Neuron (in vitro differentiated cells): ENCODE data around the gene CMTM6.
"Not testable (repeated sequence)": the region's sequence is repeated elsewhere in the genome, so short reads cannot be mapped to it uniquely, and the experiment has no call there.

Experiments used
- H2AFZ ChIP-seq: one replicate; pipeline ENCODE4 v1.6.1; 2013; ENCODE audit warnings: low read depth, mild to moderate bottlenecking, inconsistent platforms, low read length, moderate library complexity
- H3K27me3 ChIP-seq: one replicate; pipeline ENCODE4 v1.6.1; 2013; ENCODE audit warnings: low read length; ENCODE audit not compliant: insufficient read depth
- H3K36me3 ChIP-seq: one replicate; pipeline ENCODE4 v1.6.1; 2013; ENCODE audit warnings: low read length; ENCODE audit not compliant: insufficient read depth
- H3K4me1 ChIP-seq: one replicate; pipeline ENCODE4 v1.6.1; 2013; ENCODE audit warnings: low read length; ENCODE audit not compliant: insufficient read depth
- H3K4me3 ChIP-seq: 2 replicates; pipeline ENCODE4 v1.5.1; 2013; ENCODE audit warnings: mild to moderate bottlenecking, low read length, moderate library complexity
- H3K9me3 ChIP-seq: one replicate; pipeline ENCODE4 v1.6.1; 2013; ENCODE audit warnings: low read length

CMTM6 gene, protein sequence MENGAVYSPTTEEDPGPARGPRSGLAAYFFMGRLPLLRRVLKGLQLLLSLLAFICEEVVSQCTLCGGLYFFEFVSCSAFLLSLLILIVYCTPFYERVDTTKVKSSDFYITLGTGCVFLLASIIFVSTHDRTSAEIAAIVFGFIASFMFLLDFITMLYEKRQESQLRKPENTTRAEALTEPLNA

DNA sequence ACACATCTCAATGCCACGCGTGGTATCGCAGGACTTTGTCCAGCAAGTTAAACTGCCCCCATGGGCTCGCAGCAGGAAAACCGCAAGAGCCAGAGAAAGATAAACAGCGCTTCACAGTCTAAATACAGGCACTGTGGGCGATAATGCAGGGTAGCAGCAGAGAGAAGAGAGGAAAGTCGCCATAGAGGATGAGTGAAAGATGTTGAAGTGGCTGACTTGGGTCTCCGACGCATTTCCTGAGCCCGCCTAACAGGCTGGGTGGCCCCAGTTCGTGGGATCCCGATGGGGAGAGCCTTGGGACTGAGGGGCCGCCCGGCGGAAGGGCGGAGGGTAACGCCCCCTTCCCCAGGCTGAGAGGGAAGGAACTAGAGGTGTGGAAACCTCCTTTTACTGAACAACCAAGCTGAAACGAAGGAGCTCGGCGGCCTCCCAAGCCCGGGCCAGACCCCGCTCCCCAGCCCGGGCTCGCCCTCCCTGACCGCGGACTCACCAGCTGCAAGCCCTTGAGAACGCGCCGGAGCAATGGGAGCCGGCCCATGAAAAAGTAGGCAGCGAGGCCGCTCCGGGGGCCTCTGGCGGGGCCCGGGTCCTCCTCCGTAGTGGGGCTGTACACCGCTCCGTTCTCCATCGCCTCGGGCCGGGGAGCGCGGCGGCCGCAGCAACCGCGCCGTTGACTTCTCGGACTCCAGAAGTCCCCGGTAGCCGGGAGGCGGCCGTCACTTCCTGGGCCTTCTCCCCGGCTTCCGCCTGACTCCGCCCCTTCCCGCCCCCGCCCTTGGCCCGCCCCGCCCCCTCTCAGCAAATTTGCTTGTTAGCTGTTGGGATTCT, at the start of gene CMTM6:
Gene CMTM6 (minus strand): TSS at position 735 of the 828 bp plus-strand sequence. CDS start 107 bp downstream, at position 628.
- Histone ChIP-seq H3K9me3 (no peaks in the 10 kb centered on the region), H3K4me3 (peak within 1 kb of the TSS; percentile 99), H2AFZ (peak within 1 kb of the TSS; percentile 96), H3K36me3 (no peaks in the 10 kb centered on the region), H3K4me1 (peaks cover 19% of the 10 kb centered on the region), H3K27me3 (no peaks in the 10 kb centered on the region)

DNA sequence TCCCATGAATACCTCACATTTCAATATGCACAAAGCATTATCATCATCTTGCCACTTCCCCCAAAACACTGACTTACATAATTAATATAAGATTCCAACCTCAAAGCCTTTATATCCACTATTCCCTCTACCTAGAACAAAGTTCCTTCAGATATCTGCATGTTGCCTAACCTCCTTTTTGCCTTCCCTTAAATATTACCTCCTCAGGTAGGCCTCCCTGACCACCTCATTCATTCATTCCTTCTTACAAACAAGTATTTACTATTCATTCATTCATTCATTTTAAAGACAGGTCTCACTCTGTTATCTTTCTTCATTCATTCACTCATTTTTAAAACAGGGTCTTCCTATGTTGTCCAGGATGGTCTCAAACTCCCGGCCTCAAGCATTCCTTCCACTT, 49.4 kb upstream of the CMTM6 start:
- no peak overlapping the region for H3K4me3 ChIP-seq
- H3K36me3 ChIP-seq, result peaks cover 4% of the 10 kb centered on the region
- no peaks in the 10 kb centered on the region for H3K4me1 ChIP-seq
- H3K27me3 ChIP-seq, result no peaks in the 10 kb centered on the region
- H2AFZ ChIP-seq, result no peak overlapping the region
- peaks cover 2% of the 10 kb centered on the region for H3K9me3 ChIP-seq

DNA sequence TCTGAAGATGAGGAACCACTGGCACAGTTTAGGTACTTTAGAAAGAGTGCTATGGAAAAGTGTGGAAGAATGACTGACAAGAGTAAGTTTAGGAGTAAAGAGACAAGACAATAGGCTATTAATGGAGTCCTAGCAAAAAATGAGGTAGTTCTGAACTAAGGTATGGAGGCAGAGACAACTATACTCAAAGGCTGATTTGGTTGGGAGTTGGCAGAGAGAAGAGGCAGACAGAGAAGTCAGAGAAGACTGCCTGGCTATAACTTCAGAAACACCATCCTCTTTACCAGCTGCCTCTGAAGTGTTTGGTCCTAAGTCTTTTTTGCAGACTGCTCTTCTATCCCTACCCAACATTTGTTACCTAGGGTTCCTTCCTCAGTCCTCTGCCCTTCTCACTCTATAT, 48.8 kb upstream of the CMTM6 start:
- no peaks in the 10 kb centered on the region for H3K27me3 ChIP-seq
- peaks cover 2% of the 10 kb centered on the region for H3K9me3 ChIP-seq
- H3K4me3 ChIP-seq, result no peak overlapping the region
- H3K36me3 ChIP-seq, result peaks cover 5% of the 10 kb centered on the region
- no peaks in the 10 kb centered on the region for H3K4me1 ChIP-seq
- H2AFZ ChIP-seq, result no peak overlapping the region

DNA sequence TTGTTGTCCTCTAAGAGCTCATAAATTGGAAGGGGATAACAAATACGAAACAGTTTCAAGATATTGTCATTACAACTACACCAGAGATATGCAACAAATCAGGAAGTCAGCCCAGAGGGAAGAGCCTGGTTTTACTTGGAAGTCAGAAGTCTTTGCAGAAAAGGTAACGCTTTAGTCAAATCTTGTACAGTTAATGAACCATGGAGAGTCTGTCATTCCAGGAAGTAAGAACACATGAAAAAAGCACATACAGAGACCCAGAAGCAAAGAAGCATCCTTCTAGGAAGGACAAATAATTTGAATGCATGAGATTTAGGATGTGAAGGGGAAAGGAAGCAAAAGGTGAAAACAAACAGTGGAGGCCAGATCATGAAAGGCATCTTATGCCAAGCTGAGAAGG, 48.4 kb upstream of the CMTM6 start:
- Histone ChIP-seq H3K4me3 (no peak overlapping the region), H3K9me3 (peaks cover 2% of the 10 kb centered on the region), H3K36me3 (peaks cover 8% of the 10 kb centered on the region), H2AFZ (no peak overlapping the region), H3K4me1 (no peaks in the 10 kb centered on the region), H3K27me3 (no peaks in the 10 kb centered on the region)

DNA sequence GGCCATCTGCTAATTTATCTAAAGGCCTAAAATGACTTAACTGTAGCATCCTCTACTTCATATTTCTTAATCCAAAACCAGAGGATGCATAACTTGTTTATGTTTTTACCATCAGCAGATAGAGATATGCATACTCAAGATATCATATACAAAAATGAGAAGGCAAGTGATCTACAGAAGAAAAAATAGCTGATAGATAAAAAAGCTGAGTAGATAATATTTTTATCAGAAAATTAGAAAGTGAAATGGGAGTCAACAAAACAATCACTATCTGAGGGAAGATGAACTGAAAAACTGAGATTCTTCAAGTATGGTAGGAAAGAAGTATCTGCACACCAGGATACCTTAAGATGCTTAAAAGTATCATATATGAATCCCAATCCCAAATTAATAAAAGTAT, 42.7 kb upstream of the CMTM6 start:
- Histone ChIP-seq H3K9me3 (peaks cover 2% of the 10 kb centered on the region), H3K27me3 (no peaks in the 10 kb centered on the region), H2AFZ (no peak overlapping the region), H3K4me1 (no peaks in the 10 kb centered on the region), H3K36me3 (peaks cover 25% of the 10 kb centered on the region), H3K4me3 (no peak overlapping the region)

DNA sequence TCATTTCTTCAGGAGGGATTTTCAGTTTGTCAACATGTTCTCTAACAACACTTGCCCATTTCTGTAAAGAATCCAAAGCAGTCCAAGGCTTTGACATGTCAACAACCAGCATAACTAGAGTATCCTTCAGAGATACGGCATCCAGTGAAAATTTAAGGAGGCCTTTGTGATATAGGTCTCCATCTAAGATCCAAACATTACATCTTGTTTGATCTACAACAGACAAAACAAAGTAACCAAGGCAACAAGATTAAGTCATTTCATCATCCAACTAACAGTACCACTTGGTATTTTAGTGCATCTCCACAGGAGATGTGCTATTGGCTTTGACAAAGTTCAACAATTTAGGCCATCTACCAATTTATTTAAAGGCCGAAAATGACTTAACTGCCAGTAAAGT, 42.2 kb upstream of the CMTM6 start:
- Histone ChIP-seq H2AFZ (no peak overlapping the region), H3K27me3 (no peaks in the 10 kb centered on the region), H3K36me3 (peaks cover 25% of the 10 kb centered on the region), H3K4me1 (no peaks in the 10 kb centered on the region), H3K4me3 (no peak overlapping the region), H3K9me3 (peaks cover 2% of the 10 kb centered on the region)

DNA sequence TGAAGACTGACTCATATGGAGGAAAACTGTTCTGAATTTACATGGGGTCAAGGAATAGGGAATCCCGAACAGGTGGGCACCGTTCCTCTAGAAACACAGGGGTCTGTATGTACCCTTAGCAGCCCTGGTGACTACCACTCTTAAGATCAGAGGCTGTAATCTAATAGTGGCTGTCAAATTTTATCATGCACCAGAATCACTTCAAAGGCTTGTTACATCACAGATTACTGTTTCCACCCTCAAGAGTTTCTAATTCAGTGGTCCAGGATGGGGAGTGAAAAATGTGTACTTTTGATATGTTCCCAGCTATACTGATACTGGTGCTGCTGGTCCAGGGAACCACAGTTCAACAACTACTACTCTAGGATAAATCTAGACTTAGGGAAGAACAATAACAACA, 40.2 kb upstream of the CMTM6 start:
- Histone ChIP-seq H3K27me3 (no peaks in the 10 kb centered on the region), H3K9me3 (no peaks in the 10 kb centered on the region), H3K4me1 (no peaks in the 10 kb centered on the region), H3K4me3 (no peak overlapping the region), H2AFZ (no peak overlapping the region), H3K36me3 (peaks cover 25% of the 10 kb centered on the region)

DNA sequence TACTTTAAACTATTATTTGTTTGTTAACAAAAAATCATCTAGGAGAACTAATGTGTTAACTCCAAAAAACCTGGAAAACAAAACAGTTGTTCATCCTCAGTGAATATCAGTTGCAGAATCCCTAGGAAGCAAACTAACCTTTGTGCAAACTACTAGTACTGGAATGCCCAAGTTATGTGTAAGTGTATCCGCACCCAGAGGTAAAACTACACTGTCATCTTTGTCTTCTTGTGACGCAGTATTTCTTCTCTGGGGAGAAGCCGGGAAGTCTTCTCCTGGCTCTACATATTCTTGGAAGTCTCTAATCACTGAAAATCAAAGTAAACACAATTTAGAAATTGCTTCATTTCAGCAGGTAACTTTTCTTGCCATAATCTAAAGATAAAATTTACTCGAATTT, 38.2 kb upstream of the CMTM6 start:
- H3K36me3 ChIP-seq, result peaks cover 30% of the 10 kb centered on the region
- H3K27me3 ChIP-seq, result no peaks in the 10 kb centered on the region

DNA sequence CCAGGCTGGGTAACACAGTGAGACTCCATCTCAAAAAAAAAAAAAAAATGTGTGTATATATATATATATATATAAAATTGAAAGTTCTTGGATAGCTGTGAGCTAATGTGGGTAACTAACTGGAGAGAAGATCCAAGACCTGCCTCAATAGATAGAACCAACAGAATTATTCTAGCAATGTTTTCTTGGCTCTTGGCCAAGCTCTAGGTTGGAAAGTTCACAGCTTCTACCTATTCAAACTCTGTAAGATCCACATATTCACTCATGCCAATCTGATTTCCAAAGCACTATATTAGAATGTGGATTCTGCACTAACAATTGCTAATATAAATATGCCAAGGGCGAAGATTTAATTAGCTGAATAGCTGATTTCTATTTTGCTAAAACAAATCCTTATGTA, 29.8 kb upstream of the CMTM6 start:
- Histone ChIP-seq H3K36me3 (peaks cover 74% of the 10 kb centered on the region), H3K9me3 (no peaks in the 10 kb centered on the region), H3K27me3 (no peaks in the 10 kb centered on the region), H3K4me1 (no peaks in the 10 kb centered on the region), H2AFZ (no peak overlapping the region), H3K4me3 (no peak overlapping the region)

More for the DNA sequence above, 38.2 kb upstream of the CMTM6 start:
- no peaks in the 10 kb centered on the region for H3K4me1 ChIP-seq
- H2AFZ ChIP-seq, result no peak overlapping the region
- H3K9me3 ChIP-seq, result no peaks in the 10 kb centered on the region
- no peak overlapping the region for H3K4me3 ChIP-seq

DNA sequence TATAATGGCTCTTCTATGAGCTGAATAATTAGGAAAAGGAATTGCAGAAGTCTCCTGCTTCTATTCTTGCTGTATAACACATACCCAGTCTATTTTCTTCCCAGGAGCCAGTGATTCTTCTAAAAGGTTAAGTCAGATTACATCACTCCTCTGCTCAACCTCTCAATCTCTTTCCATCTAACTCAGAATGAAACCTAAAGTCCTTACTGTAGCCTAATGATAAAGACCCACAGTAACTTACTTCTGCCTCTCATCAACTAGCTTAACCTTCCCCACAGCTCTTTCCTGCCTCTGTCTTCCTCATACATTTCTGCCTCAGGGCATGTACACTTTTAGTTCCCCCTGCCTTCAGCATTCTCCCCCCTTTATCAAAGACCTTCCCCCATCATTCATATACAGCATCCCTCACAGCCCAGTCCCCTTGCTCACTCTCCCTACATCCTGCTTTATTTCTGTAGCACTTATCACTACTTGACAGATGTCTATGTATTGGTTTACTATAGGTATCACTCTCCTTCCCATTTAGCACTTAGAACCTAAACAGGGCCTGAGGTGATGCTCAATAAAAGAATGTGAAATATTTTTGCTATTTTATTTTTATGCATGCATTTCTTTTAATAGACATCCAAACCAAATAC, 28.5 kb upstream of the CMTM6 start:
- Histone ChIP-seq H3K27me3 (no peaks in the 10 kb centered on the region), H3K9me3 (no peaks in the 10 kb centered on the region), H3K4me3 (no peak overlapping the region), H2AFZ (no peak overlapping the region), H3K4me1 (no peaks in the 10 kb centered on the region), H3K36me3 (peaks cover 78% of the 10 kb centered on the region)

DNA sequence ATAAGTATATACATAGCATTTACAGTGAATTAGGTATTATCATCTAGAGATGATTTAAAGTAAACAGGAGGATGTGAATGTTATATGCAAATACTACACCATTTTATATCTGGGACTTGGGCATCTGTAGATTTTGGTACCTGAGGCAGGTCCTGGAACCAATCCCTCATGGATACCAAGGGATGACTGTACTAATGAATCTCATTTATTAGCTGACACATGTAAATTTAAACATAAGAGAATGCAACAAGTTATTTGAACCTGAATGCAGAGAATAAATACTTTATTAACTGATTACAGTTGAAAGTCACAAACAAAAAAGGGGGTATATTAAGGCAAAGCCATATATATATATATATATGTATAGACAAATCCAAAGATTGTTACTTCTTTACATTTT, 23.1 kb upstream of the CMTM6 start:
- Histone ChIP-seq H3K27me3 (no peaks in the 10 kb centered on the region), H3K9me3 (peaks cover 5% of the 10 kb centered on the region), H3K4me3 (no peak overlapping the region), H3K36me3 (peaks cover 65% of the 10 kb centered on the region), H2AFZ (no peak overlapping the region), H3K4me1 (no peaks in the 10 kb centered on the region)

DNA sequence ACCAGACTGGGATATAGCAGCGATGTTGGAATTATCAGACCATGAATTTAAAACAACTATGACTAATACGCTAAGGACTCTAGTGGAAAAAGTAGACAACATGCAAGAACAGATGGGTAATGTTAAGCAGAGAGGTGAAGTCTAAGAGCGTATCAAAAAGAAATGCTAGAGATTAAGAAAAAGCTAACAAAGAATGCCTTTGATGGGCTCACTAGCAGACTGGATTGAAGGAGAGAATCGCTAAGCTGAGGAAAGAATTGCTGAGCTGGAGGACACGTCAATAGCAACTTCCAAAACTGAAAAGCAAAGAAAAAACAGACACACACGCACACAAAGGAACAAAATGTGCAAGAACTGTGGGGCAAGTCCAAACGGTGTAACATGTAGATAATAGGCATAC, 20.0 kb upstream of the CMTM6 start:
- H3K4me3 ChIP-seq, result no peak overlapping the region
- no peaks in the 10 kb centered on the region for H3K4me1 ChIP-seq
- peaks cover 38% of the 10 kb centered on the region for H3K36me3 ChIP-seq
- H2AFZ ChIP-seq, result no peak overlapping the region
- H3K9me3 ChIP-seq, result peaks cover 5% of the 10 kb centered on the region
- no peaks in the 10 kb centered on the region for H3K27me3 ChIP-seq

DNA sequence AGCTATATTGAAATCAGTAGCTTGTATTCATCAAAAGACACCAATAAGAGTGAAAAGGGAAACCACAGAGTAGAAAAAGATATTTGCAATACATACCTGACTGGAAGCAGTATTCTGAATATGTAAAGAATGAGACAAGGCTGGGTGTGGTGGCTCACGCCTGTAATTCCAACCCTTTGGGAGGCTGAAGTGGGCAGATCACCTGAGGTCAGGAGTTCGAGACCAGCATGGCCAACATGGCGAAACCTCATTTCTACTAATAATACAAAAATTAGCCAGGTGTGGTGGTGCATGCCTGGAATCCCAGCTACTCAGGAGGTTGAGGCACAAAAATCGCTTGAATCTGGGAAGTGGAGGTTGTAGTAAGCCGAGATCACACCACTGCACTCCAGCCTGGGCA, 16.3 kb upstream of the CMTM6 start:
- not testable (repeated sequence) for H3K27me3 ChIP-seq, H2AFZ ChIP-seq, H3K4me1 ChIP-seq, H3K36me3 ChIP-seq, H3K4me3 ChIP-seq, H3K9me3 ChIP-seq
